ENCODE measurements around the gene AKT2.
"Not testable (repeated sequence)": the region's sequence is repeated elsewhere in the genome, so short reads cannot be mapped to it uniquely, and the experiment has no call there.

The AKT2 gene

DNA sequence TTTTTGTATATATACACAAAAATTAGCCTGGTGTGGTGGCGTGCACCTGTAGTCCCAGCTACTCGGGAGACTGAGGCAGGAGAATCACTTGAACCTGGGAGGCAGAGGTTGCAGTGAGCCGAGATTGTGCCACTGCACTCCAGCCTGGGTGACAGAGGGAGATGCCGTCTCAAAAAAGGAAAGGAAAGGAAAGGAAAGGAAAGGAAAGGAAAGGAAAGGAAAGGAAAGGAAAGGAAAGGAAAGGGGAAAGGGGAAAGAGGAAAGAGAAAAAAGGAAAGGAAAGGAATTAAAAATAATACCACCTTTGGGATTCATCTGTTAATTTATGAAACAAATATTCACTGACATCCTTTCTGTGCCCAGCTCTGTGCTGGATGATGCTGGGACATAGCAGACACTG, 66.1 kb downstream of the AKT2 start:
- DNase-seq (ENCODE audit: low read depth): not testable (repeated sequence)

DNA sequence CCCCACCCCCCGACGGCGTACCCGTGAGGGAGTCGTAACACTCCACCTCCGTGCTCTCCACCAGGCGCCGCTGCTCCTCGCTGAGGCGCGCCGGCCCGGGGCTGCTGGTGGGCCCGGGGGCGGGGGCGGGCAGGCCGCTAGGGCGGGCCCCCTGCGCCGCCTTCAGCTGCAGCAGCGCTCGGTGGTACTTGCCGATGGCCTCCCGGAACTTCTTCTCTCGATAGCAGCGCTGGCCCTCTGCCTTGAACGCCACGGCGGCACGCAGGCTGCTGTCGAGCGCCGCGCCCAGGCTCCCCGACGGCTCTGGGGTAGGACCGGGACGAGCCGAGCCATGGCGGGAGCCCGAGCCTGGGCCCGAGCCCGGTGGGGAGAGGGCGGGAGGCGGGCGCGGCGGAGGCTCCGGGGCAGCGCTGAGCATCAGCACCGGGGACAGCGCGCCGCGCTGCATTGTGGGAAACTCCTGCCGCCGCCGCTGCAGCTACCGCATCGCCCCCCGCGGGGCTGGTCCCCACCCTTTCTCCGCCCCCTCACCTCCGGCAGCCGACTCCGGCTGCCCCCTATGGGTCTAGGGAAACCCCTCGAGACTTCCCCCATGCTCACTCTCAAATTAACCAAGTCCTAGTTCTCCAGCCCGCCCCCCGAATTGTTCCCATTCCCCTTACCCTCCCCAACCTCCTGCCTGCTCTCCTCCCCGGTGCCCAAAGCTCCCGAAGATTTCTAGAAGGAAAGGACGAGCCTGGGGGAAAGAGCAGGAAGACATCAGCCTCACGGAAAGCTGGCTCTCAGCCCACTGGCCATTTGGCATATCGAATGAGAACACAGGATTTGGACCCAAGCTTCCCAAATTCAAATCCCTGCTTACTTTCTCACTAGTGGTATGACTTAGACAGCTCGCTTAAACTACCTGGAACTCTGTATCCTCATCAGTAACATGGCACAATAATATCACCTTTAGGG, 66.9 kb downstream of the AKT2 start, which contains the start of gene TTC9B:
TTC9B (minus strand) TSS at position 451 of the 957 bp plus-strand sequence; CDS start at position 448, 3 bp downstream.
- no peak for DNase-seq (ENCODE audit: low read depth)

DNA sequence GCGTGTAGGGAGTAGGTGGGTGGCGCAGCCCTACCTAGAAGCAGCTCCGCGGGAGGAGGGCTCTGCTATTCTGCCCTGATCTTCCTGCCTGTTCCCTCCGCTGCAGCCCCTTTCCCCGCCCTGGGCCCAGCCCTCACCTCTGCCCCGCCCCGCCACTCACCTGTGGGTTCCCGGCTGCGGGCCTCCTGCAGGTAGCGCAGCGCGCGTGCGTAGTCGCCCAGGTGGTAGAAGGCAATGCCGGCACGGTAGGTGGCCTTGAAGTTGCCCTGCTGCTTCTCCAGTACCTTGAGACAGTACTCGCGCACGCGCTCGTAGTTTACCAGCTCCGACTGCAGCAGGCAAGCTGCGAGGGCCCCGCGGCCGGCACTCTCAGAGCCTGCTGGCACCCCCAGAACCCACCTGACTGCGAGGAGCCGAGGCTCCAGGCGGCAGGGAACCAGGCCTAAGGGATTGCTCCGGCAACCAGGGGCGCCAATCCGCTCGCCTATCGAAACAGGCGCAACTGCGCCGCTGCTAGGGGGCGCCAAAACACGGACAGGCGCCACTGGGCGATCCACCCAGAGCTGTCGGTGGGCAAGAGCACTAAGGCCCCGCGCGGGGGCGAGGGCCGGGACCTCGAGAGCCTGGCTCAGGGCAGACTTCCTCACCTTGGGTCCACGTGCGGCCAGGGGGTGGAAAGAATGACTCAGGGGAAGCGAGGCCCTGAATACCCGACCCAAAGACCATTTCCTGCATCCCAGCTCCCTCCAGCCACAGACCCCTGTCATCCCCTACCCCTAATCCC, 67.9 kb downstream of the AKT2 start:
- no peak for DNase-seq (ENCODE audit: low read depth)

DNA sequence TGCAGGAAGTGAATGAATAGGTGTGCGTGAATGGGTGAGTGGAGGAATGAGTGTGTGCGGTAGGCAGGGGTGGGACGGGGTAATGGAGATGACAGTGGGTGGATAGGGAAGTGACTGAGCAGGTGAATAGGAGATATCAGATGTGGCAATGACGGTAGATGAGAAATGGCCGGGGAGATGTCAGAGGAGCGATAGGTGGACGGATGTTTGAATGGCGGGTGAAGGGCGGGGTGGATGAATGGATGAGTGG, 68.4 kb downstream of the AKT2 start:
- no peak for DNase-seq (ENCODE audit: low read depth)

DNA sequence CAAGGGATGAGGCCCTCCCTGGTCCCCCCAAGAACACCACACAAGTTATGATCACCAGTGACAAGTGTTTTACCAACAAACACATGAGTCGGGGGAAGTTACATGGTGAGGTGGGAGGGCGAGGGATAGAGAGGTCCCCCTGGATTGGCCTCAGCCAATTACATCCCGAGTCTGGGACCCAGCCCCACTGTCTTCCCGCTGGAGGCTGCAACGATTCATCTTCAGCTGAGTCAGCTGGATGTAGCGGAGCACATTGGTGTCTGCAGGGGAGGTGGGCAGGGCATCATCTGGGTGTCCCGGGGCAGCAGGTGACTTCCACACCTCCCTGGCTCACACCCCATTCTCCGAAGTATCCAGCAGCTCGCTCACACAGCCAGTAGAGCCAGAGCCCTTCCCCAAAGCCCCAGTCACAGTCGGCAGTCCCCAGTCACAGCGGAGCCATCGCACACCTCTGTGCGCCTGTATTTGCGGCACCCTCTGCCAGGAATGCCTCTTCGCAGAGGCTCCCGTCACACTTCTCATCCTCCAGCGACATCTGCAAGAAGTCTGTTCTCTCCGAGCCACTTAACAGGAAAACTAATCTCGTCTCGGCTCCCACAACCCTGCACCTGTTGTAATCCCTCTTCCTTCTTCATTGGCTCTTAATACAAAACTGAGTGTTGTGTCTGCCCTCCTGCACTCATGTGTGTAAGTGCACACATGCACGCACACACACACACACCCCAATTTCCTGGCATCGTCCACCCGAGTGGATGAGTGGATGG, 69.0 kb downstream of the AKT2 start:
- DNase-seq (ENCODE audit: low read depth): no peak

DNA sequence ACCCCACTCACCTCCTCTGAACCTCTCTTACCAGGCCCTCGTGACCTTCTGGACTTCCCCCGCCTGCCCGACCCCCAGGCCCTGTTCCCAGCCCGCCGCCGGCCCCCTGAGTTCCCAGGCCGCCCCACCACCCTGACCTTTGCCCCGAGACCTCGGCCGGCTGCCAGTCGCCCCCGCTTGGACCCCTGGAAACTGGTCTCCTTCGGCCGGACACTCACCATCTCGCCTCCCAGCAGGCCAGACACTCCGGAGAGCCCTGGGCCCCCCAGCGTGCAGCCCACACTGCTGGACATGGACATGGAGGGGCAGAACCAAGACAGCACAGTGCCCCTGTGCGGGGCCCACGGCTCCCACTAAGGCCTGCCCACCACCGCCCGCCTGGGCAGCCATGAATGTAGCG, 70.2 kb downstream of the AKT2 start:
- DNase-seq (ENCODE audit: low read depth): no peak

DNA sequence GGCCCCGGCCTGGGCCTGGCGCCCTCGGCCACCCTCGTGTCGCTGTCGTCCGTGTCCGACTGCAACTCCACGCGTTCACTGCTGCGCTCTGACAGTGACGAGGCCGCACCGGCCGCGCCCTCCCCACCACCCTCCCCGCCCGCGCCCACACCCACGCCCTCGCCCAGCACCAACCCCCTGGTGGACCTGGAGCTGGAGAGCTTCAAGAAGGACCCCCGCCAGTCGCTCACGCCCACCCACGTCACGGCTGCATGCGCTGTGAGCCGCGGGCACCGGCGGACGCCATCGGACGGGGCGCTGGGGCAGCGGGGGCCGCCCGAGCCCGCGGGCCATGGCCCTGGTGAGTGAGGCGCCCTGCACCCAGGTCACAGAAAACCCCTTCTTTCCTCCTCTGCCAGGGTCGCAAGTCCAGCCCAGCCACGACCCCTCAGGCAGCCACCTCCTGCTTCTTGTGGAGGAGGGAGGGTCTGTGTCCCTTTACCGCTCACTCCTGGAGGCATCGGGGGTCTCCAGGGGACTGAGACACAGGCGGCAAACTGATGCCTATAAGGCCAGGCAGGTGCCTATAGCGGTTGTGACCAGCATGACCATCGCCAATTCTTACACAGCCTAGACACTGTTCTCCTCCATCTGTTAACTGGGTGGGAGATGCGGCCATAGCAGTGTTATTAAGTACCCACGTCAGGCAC, 71.1 kb downstream of the AKT2 start:
- DNase-seq (ENCODE audit: low read depth): no peak

DNA sequence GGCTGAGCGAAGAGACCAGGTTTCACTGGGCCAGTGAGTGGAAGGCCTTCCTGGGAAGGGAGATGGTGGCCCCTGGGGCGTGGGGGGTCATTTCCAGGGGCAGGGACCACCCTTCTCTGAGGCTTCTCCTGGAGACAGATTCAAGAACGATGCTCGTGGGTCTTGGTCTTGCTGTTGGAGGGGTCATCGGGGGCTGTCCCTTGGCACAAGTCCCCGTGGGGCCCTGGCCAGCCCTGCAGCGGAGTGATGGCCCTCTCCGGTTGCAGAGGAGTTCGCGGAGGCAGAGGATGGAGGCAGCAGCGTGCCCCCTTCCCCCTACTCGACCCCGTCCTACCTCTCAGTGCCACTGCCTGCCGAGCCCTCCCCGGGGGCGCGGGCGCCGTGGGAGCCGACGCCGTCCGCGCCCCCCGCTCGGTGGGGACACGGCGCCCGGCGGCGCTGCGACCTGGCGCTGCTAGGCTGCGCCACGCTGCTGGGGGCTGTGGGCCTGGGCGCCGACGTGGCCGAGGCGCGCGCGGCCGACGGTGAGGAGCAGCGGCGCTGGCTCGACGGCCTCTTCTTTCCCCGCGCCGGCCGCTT, 71.8 kb downstream of the AKT2 start:
- DNase-seq (ENCODE audit: low read depth): no peak

DNA sequence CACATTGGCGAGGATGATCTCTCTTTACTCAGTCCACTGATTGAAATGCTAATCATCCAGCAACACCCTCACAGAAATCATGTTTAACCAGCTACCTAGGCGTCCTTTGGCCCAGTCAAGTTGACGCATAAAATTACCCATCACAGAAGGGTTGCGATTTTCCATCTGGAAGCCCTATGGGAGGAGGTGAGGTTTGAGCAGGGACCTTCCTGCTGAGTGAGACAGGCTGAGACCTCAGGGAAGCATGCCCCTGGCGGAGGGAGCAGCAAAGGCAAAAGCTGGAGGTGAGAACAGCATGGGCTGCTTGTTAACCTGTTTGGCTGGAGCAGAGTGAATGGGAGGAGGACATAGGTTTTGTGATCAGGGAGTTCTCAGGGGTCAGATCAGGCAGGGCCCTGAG, 74.3 kb downstream of the AKT2 start:
- DNase-seq (ENCODE audit: low read depth): no peak

DNA sequence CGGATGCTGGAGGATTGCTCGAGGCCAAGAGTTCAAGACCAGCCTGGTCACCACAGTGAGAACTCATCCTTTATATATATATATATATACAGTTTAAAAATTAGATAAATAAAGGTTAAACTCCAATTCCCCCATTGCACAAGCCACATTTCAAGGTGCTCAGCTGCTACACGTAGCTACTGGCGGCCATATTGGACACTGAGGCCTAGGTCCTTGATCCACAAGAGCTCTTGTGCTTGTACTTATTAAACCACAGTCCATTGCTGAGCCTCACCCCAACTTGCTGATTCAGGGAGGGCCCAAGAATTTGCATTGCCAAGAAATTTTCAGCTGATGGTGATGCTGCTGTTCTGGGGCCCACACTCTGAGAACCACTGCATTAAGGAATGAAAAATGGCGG, 76.5 kb downstream of the AKT2 start:
- DNase-seq (ENCODE audit: low read depth): no peak

DNA sequence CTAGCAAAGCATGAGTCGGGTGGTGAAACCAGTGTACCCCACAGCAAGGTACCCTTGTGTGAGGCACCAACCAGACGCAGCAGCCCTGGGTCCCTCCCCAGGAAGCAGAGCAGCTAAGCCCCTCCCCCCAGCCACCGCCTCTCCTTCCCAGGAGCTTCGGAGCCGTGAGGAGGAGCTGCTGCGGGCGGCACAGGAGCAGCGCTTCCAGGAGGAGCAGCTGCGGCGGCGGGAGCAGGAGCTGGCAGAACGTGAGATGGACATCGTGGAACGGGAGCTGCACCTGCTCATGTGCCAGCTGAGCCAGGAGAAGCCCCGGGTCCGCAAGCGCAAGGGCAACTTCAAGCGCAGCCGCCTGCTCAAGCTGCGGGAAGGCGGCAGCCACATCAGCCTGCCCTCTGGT, 79.4 kb downstream of the AKT2 start:
- DNase-seq (ENCODE audit: low read depth): no peak

DNA sequence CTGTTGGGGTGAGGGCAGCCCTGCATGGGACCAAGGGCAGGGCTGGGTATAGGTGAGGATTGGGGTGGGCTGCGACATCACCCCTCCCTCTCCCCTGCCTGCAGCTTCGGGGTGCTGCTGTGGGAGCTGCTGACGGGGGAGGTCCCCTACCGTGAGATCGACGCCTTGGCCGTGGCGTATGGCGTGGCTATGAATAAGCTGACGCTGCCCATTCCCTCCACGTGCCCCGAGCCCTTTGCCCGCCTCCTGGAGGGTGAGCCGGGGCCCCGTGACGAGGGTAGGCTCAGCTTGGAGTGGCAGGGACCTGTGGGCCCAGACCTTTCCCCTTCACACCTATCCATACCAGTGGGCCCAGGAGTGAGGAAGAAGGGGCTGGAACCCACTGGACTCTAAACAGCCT, 80.8 kb downstream of the AKT2 start:
- DNase-seq (ENCODE audit: low read depth): no peak

DNA sequence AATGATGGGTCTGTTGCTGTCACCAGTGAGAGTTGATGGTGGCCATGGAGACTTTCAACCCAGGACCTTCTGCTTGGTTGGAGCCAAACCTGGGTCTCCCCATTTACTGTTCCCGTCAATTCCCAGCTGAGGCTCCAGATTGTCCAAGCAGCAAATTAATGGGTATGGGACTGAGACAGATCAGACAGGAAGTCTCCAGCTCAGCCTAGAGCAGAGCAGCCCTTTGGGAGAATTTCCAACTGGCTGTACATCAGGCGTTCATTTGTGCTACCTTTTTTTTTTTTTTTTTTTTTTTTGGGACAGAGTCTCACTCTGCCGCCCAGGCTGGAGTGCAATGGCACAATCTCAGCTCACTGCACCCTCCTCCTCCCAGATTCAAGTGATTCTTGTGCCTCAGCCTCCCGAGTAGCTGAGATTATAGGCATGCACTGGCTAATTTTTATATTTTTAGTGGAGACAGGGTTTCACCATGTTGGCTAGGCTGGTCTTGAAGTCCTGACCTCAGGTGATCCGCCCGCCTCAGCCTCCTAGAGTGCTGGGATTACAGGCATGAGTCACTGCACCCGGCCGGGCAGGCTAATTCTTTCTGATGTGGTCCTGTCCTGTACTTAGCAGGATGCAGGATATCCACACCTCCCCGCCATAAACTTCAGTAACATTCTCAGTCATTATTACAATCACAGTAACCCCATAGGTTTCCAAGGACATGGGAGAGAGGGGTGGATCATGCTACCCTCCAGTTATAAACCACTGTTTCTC, 84.6 kb downstream of the AKT2 start:
- no peak for DNase-seq (ENCODE audit: low read depth)

DNA sequence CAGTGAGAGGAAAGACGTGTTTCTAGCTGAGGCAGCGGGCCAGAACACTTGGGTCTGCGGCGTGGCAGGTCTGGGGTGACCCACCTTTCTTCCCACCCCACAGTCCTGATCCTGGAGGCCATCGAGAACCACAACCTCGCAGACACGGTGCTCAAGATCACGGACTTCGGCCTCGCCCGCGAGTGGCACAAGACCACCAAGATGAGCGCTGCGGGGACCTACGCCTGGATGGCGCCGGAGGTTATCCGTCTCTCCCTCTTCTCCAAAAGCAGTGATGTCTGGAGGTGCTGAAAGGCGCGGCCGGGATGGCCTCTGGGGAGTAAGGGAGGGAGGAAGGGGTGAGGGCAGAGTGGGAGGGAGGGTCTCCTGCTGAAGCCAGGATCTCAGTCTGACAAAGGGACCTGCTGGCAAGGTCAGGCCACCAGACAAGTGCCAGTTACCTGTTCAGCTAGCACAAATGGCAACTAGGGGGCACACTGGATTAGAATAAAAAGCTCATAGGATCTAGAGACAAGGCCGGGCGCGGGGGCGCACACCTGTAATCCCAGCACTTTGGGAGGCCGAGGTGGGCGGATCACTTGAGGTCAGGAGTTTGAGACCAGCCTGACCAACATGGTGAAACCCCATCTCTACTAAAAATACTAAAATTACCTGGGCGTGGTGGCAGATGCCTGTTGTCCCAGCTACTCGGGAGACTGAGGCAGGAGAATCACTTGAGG, 86.7 kb downstream of the AKT2 start:
- no peak for DNase-seq (ENCODE audit: low read depth)

DNA sequence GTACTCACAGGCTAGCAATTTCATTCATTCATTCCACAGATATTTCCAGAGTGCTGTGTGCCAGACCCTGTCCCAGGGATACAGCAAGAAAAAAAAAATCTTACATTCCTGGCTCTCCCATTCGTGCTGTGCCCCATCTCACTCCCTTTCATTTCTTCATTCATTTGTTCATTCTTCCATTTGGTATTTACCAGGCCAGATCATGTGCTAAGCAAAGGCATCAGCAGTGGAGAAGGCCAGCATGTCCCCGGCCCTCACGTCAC, 91.6 kb downstream of the AKT2 start:
- DNase-seq (ENCODE audit: low read depth): no peak

DNA sequence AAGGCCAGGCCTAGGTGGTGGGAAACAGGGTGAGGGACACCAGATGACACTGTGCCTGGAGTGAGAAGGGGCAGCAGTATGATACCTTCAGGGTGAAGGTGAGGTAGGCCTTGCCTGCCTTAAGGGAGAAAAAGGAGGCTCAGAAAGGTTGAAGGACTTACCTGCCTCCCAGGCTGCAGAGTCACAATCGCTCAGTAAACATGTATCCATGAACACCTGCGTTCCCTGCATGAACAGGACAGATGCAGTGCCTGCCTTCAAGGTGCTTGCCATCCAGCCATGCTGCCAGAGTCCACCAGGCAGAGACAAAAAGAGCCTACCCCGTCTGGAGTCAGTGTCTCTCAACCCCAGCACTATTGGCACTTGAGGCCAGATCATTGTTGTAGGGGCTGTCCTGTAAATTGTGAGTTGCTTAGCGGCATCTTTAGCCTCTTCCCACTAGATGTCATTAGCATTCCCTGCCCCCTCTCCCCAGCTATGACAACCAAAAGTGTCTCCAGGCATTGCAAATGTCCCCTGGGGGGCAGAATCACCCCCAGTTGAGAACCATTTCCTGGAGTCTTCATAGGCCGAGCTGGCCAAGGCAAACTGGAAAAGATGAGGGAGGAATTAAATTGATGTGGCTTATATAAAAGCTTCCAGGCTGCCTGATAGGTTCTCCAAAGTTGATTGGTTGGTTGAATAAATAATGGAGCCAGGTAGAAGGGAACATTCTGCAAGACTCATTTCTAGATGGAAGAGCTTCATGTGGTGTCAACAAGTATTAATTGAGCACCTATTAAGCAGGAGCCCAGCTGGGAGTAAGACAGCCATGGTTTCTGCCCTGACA, 92.2 kb downstream of the AKT2 start:
- DNase-seq (ENCODE audit: low read depth): no peak

DNA sequence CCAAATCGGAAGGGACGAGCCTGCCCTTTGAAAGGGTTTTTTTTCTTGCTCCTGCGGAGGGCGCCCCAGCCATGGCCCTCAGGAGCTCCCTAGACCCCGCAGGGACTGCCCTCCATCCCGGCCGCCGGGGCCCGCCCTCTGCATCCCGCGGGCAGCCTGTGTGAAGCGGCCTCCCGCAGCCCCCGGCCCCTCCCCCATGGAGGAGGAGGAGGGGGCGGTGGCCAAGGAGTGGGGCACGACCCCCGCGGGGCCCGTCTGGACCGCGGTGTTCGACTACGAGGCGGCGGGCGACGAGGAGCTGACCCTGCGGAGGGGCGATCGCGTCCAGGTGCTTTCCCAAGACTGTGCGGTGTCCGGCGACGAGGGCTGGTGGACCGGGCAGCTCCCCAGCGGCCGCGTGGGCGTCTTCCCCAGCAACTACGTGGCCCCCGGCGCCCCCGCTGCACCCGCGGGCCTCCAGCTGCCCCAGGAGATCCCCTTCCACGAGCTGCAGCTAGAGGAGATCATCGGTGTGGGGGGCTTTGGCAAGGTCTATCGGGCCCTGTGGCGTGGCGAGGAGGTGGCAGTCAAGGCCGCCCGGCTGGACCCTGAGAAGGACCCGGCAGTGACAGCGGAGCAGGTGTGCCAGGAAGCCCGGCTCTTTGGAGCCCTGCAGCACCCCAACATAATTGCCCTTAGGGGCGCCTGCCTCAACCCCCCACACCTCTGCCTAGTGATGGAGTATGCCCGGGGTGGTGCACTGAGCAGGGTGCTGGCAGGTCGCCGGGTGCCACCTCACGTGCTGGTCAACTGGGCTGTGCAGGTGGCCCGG, 93.1 kb downstream of the AKT2 start:
- no peak for DNase-seq (ENCODE audit: low read depth)

DNA sequence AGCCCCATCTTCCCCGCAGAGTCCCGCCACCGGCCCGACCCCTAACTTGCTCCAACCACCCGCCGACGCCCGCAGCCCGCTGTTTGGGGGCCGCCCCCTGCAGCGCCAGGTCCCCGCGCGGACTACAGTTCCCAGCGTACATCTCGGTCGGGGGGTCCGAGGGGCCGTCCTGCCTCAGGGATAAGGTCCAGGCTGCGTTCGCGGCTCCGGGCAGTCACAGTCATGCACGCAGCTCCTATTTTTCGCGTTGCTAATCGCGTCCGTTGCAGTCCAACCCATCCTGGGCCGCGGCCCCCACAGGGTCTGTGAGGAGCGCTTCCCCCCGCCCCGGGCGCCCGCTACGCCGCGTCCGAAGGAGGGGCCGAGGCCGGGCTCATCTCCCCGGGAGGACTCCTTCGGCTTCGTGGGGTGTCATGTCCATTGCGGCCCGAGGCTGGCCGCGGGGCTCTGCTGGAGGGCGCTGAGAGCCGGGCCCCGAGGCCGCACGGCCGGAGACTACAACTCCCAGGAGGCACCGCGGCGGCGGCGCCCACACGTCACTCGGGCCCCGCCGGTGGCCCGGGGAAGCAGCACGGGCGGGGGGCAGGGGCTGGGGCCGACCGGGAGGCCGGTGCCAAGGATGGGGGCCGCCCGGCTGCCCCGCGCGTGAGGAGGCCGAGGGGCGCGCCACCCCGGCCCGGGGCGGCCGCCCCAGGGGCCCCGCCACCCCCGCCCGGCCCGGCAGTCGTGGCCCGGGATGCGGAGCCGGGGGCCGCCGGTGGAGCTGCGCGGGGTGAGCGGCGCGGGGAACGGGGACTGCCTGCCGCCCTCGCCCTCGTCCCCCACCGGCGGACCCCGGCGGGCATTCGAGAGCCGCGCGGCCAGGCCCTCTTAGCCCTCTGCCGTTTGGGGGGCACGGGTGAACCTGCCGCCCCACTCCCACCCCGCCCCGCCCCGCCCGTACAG, 94.0 kb downstream of the AKT2 start, which contains the start of gene MAP3K10:
MAP3K10 (plus strand) TSS at position 536 of the 945 bp plus-strand sequence. CDS start 606 bp downstream, outside the sequence.
- peak; percentile 55 for DNase-seq (ENCODE audit: low read depth)

Measured in stimulated activated CD4-positive, alpha-beta T cell treated with anti-CD3 and anti-CD28 coated beads, Interleukin-2, amount 100 ng/mL, for 4 hours (primary cell).